Activated CD4-positive, alpha-beta memory T cell treated with anti-CD3 and anti-CD28 coated beads, Interleukin-2, amount 10 ng/mL, durations not matched to agents 7 days and 5 days (primary cell): ENCODE results near the gene SIGLEC14. TPM values are rescaled to one million over a fixed set of nuclear protein-coding genes. Genes with fewer than 3 reads are reported as not detected.
A peak's percentile ranks its signal among the peaks of the same experiment; 100 is the strongest.

Experiments
- CTCF ChIA-PET: fragments of 350-600 bp; sonication (Branson Sonifier 250); formaldehyde crosslinking; loops from one replicate; lab custom pipeline; 2021; ENCODE audit warnings: antibody characterized with exemption, inconsistent platforms; lab: Charles Lee
- POLR2A ChIA-PET: fragments of 350-600 bp; sonication (Branson Sonifier 250); formaldehyde crosslinking; loops from one replicate; lab custom pipeline; 2021; ENCODE audit warnings: antibody characterized with exemption; lab: Charles Lee
- DNase-seq: peaks from one replicate; pipeline ENCODE4 v3.0.0-alpha.2; 2020
- H3K27ac Mint-ChIP-seq: one replicate; pipeline ENCODE4 v1.8.0; 2021; ENCODE audit warnings: mild to moderate bottlenecking, mixed read lengths
- H3K27me3 Mint-ChIP-seq: one replicate; pipeline ENCODE4 v1.8.0; 2021; ENCODE audit warnings: mixed read lengths
- H3K36me3 Mint-ChIP-seq: one replicate; pipeline ENCODE4 v1.8.0; 2021; ENCODE audit warnings: low read depth, mixed read lengths
- H3K4me1 Mint-ChIP-seq: one replicate; pipeline ENCODE4 v1.8.0; 2021; ENCODE audit warnings: mixed read lengths
- H3K4me3 Mint-ChIP-seq: one replicate; pipeline ENCODE4 v1.8.0; 2021; ENCODE audit warnings: mild to moderate bottlenecking, mixed read lengths
- H3K9me3 Mint-ChIP-seq: one replicate; pipeline ENCODE4 v1.8.0; 2021; ENCODE audit warnings: mixed read lengths
- total RNA-seq, 2 experiments: library from RNA; stranded (reverse); gene quantifications; one replicate each; pipeline ENCODE4 v1.2.3, GENCODE V29; 2021

SIGLEC14 gene
- total RNA-seq, 2 experiments from 2014 or later: not detected

- POLR2A ChIA-PET: no interaction called here
- Mint-ChIP-seq H3K4me3 (no peak overlapping the region), H3K27me3 (peaks cover 6% of the 10 kb centered on the region), H3K4me1 (no peaks in the 10 kb centered on the region), H3K36me3 (no peaks in the 10 kb centered on the region), H3K9me3 (no peaks in the 10 kb centered on the region), H3K27ac (no peak overlapping the region)
- no peak for DNase-seq
- CTCF ChIA-PET: no interaction called here
Measured at GRCh38 chr19:51628153-51628939, 18.3 kb downstream of the SIGLEC14 start.

GRCh38 chr19:51627491-51628138, 19.0 kb downstream of the SIGLEC14 start:
- no peaks in the 10 kb centered on the region for H3K4me1 Mint-ChIP-seq
- H3K9me3 Mint-ChIP-seq: no peaks in the 10 kb centered on the region
- DNase-seq: no peak
- H3K36me3 Mint-ChIP-seq: no peaks in the 10 kb centered on the region
- H3K4me3 Mint-ChIP-seq: no peak overlapping the region
- peaks cover 6% of the 10 kb centered on the region for H3K27me3 Mint-ChIP-seq
- CTCF ChIA-PET: no interaction called here
- POLR2A ChIA-PET: no interaction called here
- H3K27ac Mint-ChIP-seq: no peak overlapping the region

GRCh38 chr19:51626675-51627074, 19.9 kb downstream of the SIGLEC14 start:
- H3K36me3 Mint-ChIP-seq: no peaks in the 10 kb centered on the region
- DNase-seq: no peak
- H3K9me3 Mint-ChIP-seq: no peaks in the 10 kb centered on the region
- ChIA-PET POLR2A (no interaction called here), CTCF (no interaction called here)
- no peak overlapping the region for H3K27ac Mint-ChIP-seq
- no peaks in the 10 kb centered on the region for H3K4me1 Mint-ChIP-seq
- no peak overlapping the region for H3K4me3 Mint-ChIP-seq
- H3K27me3 Mint-ChIP-seq: peaks cover 6% of the 10 kb centered on the region

- Mint-ChIP-seq H3K4me1 (peaks cover 6% of the 10 kb centered on the region), H3K9me3 (no peaks in the 10 kb centered on the region), H3K36me3 (no peaks in the 10 kb centered on the region), H3K4me3 (no peak overlapping the region), H3K27ac (no peak overlapping the region), H3K27me3 (peaks cover 10% of the 10 kb centered on the region)
- no peak for DNase-seq
- POLR2A ChIA-PET: no interaction called here
- CTCF ChIA-PET: no interaction called here
Measured at GRCh38 chr19:51621178-51621577, 25.4 kb downstream of the SIGLEC14 start.

- peaks cover 12% of the 10 kb centered on the region for H3K9me3 Mint-ChIP-seq
- no peak for DNase-seq
- CTCF ChIA-PET: interaction anchor here (1.0 kb wide), 1 partner anchor 11 kb away, joined by 4 read pairs; no protein-coding TSS in a partner anchor
- H3K27me3 Mint-ChIP-seq: peaks cover 16% of the 10 kb centered on the region
- POLR2A ChIA-PET: no interaction called here
- peaks cover 2% of the 10 kb centered on the region for H3K4me1 Mint-ChIP-seq
- no peak overlapping the region for H3K27ac Mint-ChIP-seq
- H3K36me3 Mint-ChIP-seq: no peaks in the 10 kb centered on the region
- no peak overlapping the region for H3K4me3 Mint-ChIP-seq
Measured at GRCh38 chr19:51615991-51616390, 30.6 kb downstream of the SIGLEC14 start.

- POLR2A ChIA-PET: no interaction called here
- DNase-seq: no peak
Measured at GRCh38 chr19:51614789-51615188, 31.8 kb downstream of the SIGLEC14 start.

GRCh38 chr19:51610576-51610975, 36.0 kb downstream of the SIGLEC14 start:
- CTCF ChIA-PET: no interaction called here
- Mint-ChIP-seq H3K36me3 (no peaks in the 10 kb centered on the region), H3K27me3 (peaks cover 7% of the 10 kb centered on the region), H3K9me3 (peaks cover 16% of the 10 kb centered on the region), H3K4me3 (no peak overlapping the region), H3K27ac (no peak overlapping the region), H3K4me1 (peaks cover 19% of the 10 kb centered on the region)
- POLR2A ChIA-PET: no interaction called here
- DNase-seq: no peak

More at GRCh38 chr19:51614789-51615188, 31.8 kb downstream of the SIGLEC14 start:
- Mint-ChIP-seq H3K36me3 (no peaks in the 10 kb centered on the region), H3K4me1 (no peaks in the 10 kb centered on the region), H3K27me3 (peaks cover 13% of the 10 kb centered on the region), H3K9me3 (peaks cover 12% of the 10 kb centered on the region), H3K27ac (no peak overlapping the region), H3K4me3 (no peak overlapping the region)
- CTCF ChIA-PET: interaction anchor here (0.6 kb wide), 1 partner anchor 41 kb away, joined by 3 read pairs; no protein-coding TSS in a partner anchor

- no peak overlapping the region for H3K4me3 Mint-ChIP-seq
- peaks cover 19% of the 10 kb centered on the region for H3K4me1 Mint-ChIP-seq
- peak; percentile 66 for DNase-seq
- no peaks in the 10 kb centered on the region for H3K36me3 Mint-ChIP-seq
- CTCF ChIA-PET: interaction anchor here (0.7 to 2.5 kb wide), 4 partner anchors 30 to 93 kb away, joined by 3 to 6 read pairs (median 4); no protein-coding TSS in a partner anchor
- no peak overlapping the region for H3K27ac Mint-ChIP-seq
- POLR2A ChIA-PET: no interaction called here
- peaks cover 14% of the 10 kb centered on the region for H3K9me3 Mint-ChIP-seq
- peaks cover 8% of the 10 kb centered on the region for H3K27me3 Mint-ChIP-seq
Measured at GRCh38 chr19:51607920-51608562, 38.6 kb downstream of the SIGLEC14 start.

GRCh38 chr19:51607077-51607476, 39.5 kb downstream of the SIGLEC14 start:
- Mint-ChIP-seq H3K4me3 (no peak overlapping the region), H3K27me3 (peaks cover 12% of the 10 kb centered on the region), H3K27ac (no peak overlapping the region), H3K9me3 (peaks cover 8% of the 10 kb centered on the region), H3K36me3 (no peaks in the 10 kb centered on the region), H3K4me1 (peaks cover 20% of the 10 kb centered on the region)
- CTCF ChIA-PET: interaction anchor here (2.5 kb wide), 1 partner anchor 31 kb away, joined by 6 read pairs; no protein-coding TSS in a partner anchor
- POLR2A ChIA-PET: no interaction called here
- DNase-seq: peak; percentile 29

- no peak overlapping the region for H3K4me3 Mint-ChIP-seq
- no peaks in the 10 kb centered on the region for H3K36me3 Mint-ChIP-seq
- H3K27ac Mint-ChIP-seq: no peak overlapping the region
- CTCF ChIA-PET: interaction anchor here (0.6 kb wide), 1 partner anchor 55 kb away, joined by 4 read pairs; no protein-coding TSS in a partner anchor
- peaks cover 13% of the 10 kb centered on the region for H3K4me1 Mint-ChIP-seq
- DNase-seq: no peak
- POLR2A ChIA-PET: no interaction called here
- H3K27me3 Mint-ChIP-seq: peaks cover 20% of the 10 kb centered on the region
- peaks cover 3% of the 10 kb centered on the region for H3K9me3 Mint-ChIP-seq
Measured at GRCh38 chr19:51602189-51602854, 44.3 kb downstream of the SIGLEC14 start.

GRCh38 chr19:51600940-51601580, 45.6 kb downstream of the SIGLEC14 start:
- Mint-ChIP-seq H3K4me3 (no peak overlapping the region), H3K27ac (no peak overlapping the region), H3K36me3 (no peaks in the 10 kb centered on the region), H3K4me1 (peaks cover 1% of the 10 kb centered on the region), H3K27me3 (peaks cover 20% of the 10 kb centered on the region), H3K9me3 (peaks cover 3% of the 10 kb centered on the region)
- POLR2A ChIA-PET: no interaction called here
- CTCF ChIA-PET: interaction anchor here (1.2 kb wide), 1 partner anchor 56 kb away, joined by 4 read pairs; no protein-coding TSS in a partner anchor
- DNase-seq: no peak

GRCh38 chr19:51599084-51599483, 47.5 kb downstream of the SIGLEC14 start:
- peaks cover 2% of the 10 kb centered on the region for H3K36me3 Mint-ChIP-seq
- H3K4me1 Mint-ChIP-seq: peaks cover 15% of the 10 kb centered on the region
- no peak overlapping the region for H3K4me3 Mint-ChIP-seq
- ChIA-PET POLR2A (no interaction called here), CTCF (no interaction called here)
- peaks cover 3% of the 10 kb centered on the region for H3K9me3 Mint-ChIP-seq
- no peak overlapping the region for H3K27ac Mint-ChIP-seq
- peaks cover 18% of the 10 kb centered on the region for H3K27me3 Mint-ChIP-seq
- DNase-seq: no peak
